Vagina (tissue), 2 donors: ENCODE results near the gene IGF1. TPM values are rescaled to one million over a fixed set of nuclear protein-coding genes. Genes with fewer than 3 reads are reported as not detected.

ENCODE experiments used
- DNase-seq, 2 donors: peaks; one replicate each; pipeline ENCODE4 v3.0.0-alpha.2; 2017; ENCODE audit errors: extremely low spot score in 2 of 2
- H3K27ac ChIP-seq: fragments of 200-600 bp; sonication (generic); one replicate; pipeline ENCODE4 v1.5.1; 2019
- H3K27me3 ChIP-seq: fragments of 200-600 bp; sonication (generic); one replicate; pipeline ENCODE4 v1.5.1; 2019
- H3K36me3 ChIP-seq, 2 donors: fragments of 200-600 bp; sonication (generic); one replicate each; pipeline ENCODE4 v1.5.1; 2017 to 2019
- H3K4me1 ChIP-seq: fragments of 200-600 bp; sonication (generic); one replicate; pipeline ENCODE4 v1.5.1; 2019
- H3K4me3 ChIP-seq, 2 donors: fragments of 200-600 bp; sonication (generic); 1 replicate in 1 of 2; 2 replicates in 1 of 2; pipeline ENCODE4 v1.5.1; 2016 to 2019
- H3K9me3 ChIP-seq: fragments of 200-600 bp; sonication (generic); one replicate; pipeline ENCODE4 v1.5.1; 2019
- POLR2A ChIP-seq, 2 donors: fragments of 450-650 bp; IDR thresholded peaks; one replicate each; pipeline ENCODE4 v1.6.1; 2017; ENCODE audit warnings: antibody characterized with exemption in 2 of 2, mild to moderate bottlenecking in 2 of 2, moderate library complexity in 2 of 2
- POLR2AphosphoS5 ChIP-seq, 2 donors: sonication (generic); formaldehyde crosslinking; IDR thresholded peaks; one replicate each; pipeline ENCODE4 v1.9.0; 2017; ENCODE audit warnings: antibody characterized with exemption in 2 of 2, mild to moderate bottlenecking in 2 of 2, low read depth in 1 of 2; ENCODE audit not compliant: insufficient read depth in 1 of 2
- intact Hi-C: fragments of 100-400 bp; cut with DNase I; formaldehyde crosslinking; loops from one replicate; pipeline ENCODE4 v1.15.1; 2023
- total RNA-seq: library from RNA; depleted of rRNA; stranded (reverse); fragments of >200 nt; gene quantifications from one replicate; pipeline ENCODE4 v1.2.3, GENCODE V29; 2016
- TF ChIP-seq, protein P1 (sequence below), 3 experiments: fragments of 450-650 bp in 2 of 3; fragments of 200-600 bp in 1 of 3; sonication (generic) in 1 of 3; IDR thresholded peaks; one replicate each; pipeline ENCODE4 v1.5.1; 2017 to 2019; ENCODE audit warnings: antibody characterized with exemption in 3 of 3, mild to moderate bottlenecking in 2 of 3, moderate library complexity in 2 of 3

Gene IGF1
- total RNA-seq, 1 donor from 2014 or later = 68.0 TPM

- H3K36me3 ChIP-seq = no peaks in the 10 kb centered on the region
- DNase-seq = peak in 1 of 2 donors; percentile 16
- no peaks in the 10 kb centered on the region for H3K27me3 ChIP-seq
- H3K4me3 ChIP-seq = no peak overlapping the region
- intact Hi-C loops = no loop called here
- no peaks in the 10 kb centered on the region for H3K9me3 ChIP-seq
- TF ChIP-seq, protein P1, sequence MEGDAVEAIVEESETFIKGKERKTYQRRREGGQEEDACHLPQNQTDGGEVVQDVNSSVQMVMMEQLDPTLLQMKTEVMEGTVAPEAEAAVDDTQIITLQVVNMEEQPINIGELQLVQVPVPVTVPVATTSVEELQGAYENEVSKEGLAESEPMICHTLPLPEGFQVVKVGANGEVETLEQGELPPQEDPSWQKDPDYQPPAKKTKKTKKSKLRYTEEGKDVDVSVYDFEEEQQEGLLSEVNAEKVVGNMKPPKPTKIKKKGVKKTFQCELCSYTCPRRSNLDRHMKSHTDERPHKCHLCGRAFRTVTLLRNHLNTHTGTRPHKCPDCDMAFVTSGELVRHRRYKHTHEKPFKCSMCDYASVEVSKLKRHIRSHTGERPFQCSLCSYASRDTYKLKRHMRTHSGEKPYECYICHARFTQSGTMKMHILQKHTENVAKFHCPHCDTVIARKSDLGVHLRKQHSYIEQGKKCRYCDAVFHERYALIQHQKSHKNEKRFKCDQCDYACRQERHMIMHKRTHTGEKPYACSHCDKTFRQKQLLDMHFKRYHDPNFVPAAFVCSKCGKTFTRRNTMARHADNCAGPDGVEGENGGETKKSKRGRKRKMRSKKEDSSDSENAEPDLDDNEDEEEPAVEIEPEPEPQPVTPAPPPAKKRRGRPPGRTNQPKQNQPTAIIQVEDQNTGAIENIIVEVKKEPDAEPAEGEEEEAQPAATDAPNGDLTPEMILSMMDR (IDR thresholded peaks at IDR 0.05) = no peak
- TF ChIP-seq POLR2AphosphoS5 (IDR thresholded peaks at IDR 0.05; ENCODE audit: insufficient read depth in 1 of 2, low read depth in 1 of 2) = no peak
- no peak for TF ChIP-seq POLR2A (IDR thresholded peaks at IDR 0.05)
- H3K27ac ChIP-seq = no peak overlapping the region
- no peaks in the 10 kb centered on the region for H3K4me1 ChIP-seq
Observed at GRCh38 chr12:102521662-102522277, 41.4 kb upstream of the IGF1 start.

DNA sequence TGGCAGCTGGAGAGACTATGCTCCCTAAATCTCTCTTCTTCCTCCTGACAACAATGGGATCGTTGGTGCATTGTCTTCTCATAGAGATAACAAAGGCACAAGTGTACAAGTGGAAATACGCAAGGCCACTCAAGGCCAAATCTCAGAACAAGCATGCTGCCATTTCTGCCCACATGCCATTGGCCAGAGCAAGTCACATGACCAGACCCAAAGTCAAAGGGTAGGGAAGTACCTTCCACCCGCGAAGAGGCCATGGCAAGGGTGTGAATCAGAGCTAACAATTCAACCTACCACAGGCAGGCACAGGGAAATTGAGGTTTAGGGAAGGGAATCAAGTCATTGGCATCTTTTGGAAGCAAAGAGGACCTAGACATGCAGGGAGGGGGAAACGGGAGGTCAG is 38.5 kb upstream of the IGF1 start:
- intact Hi-C loops = no loop called here
- Histone ChIP-seq H3K9me3 (no peaks in the 10 kb centered on the region), H3K36me3 (no peaks in the 10 kb centered on the region), H3K4me3 (no peak overlapping the region), H3K27me3 (no peaks in the 10 kb centered on the region), H3K27ac (no peak overlapping the region), H3K4me1 (no peaks in the 10 kb centered on the region)
- no peak for DNase-seq
- TF ChIP-seq POLR2AphosphoS5 (IDR thresholded peaks at IDR 0.05; ENCODE audit: insufficient read depth in 1 of 2, low read depth in 1 of 2) (no peak), POLR2A (IDR thresholded peaks at IDR 0.05) (no peak)
- TF ChIP-seq, protein P1 (IDR thresholded peaks at IDR 0.05) = no peak

DNA sequence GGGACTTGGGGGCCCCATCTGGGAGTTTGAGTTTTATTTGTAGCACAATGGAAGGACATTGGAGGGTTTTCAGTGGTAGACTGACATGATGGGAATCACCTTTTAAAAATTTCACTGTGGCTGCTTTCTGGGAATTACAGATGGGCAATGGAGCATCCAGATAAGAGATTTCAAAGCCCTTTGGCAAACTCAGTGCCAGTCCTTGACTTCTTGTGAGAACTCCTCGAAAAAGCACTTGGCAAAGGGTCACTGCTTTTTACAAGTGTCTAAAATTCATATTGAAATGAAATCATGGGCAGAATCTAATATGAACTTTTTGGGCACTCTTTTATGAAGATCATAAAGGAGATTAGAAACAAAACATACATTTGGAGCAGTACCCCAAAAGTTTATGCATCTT is 34.3 kb upstream of the IGF1 start:
- H3K4me1 ChIP-seq = no peaks in the 10 kb centered on the region
- no peaks in the 10 kb centered on the region for H3K27me3 ChIP-seq
- H3K27ac ChIP-seq = no peak overlapping the region
- H3K36me3 ChIP-seq = no peaks in the 10 kb centered on the region
- DNase-seq = no peak
- TF ChIP-seq, protein P1 (IDR thresholded peaks at IDR 0.05) = no peak
- TF ChIP-seq POLR2AphosphoS5 (IDR thresholded peaks at IDR 0.05; ENCODE audit: insufficient read depth in 1 of 2, low read depth in 1 of 2) (no peak), POLR2A (IDR thresholded peaks at IDR 0.05) (no peak)
- H3K9me3 ChIP-seq = no peaks in the 10 kb centered on the region
- H3K4me3 ChIP-seq = no peak overlapping the region
- intact Hi-C loops = no loop called here

DNA sequence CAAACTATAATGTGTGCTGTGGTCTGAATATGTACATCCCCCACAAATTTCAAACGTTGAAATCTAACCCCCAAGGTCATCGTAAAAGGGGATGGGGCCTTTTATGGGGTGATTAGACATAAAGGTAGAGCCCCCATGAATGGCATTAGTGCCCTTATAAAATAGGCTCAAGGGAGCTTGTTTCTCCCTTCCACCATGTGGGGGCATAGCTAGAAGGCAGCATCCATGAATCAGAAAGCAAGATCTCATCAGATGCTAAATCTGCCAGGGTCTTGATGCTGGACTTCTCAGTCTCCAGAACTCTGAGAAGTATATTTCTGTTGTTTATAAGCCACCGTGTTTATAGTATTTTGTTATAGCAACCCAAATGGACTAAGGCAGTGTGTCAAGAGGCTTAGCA is 33.4 kb upstream of the IGF1 start:
- Histone ChIP-seq H3K4me1 (no peaks in the 10 kb centered on the region), H3K9me3 (no peaks in the 10 kb centered on the region), H3K27ac (no peak overlapping the region), H3K36me3 (no peaks in the 10 kb centered on the region), H3K4me3 (no peak overlapping the region), H3K27me3 (no peaks in the 10 kb centered on the region)
- TF ChIP-seq POLR2A (IDR thresholded peaks at IDR 0.05) (no peak), POLR2AphosphoS5 (IDR thresholded peaks at IDR 0.05; ENCODE audit: insufficient read depth in 1 of 2, low read depth in 1 of 2) (no peak)
- TF ChIP-seq, protein P1 (IDR thresholded peaks at IDR 0.05) = no peak
- intact Hi-C loops = no loop called here
- DNase-seq = no peak

DNA sequence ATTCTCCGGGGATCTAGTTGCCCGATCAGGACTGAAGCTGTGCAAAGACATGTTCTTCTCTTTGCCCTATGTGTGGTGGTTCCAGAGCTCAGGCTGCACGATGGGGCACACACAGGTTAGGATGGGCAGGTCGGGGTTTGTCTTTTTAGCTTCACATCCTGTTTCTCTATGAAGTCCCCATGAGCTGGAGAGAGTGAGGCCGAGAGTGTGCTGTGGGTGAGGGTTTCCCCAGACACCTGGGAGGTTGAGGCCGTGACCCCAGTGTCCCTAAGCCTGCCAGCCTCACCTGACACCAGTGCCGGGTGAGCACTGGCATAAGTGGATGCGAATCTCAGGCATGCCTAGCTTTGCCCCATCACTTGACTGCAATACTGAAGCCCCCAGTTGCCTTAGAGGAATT is 32.9 kb upstream of the IGF1 start:
- H3K36me3 ChIP-seq = no peaks in the 10 kb centered on the region
- no peaks in the 10 kb centered on the region for H3K9me3 ChIP-seq
- no peaks in the 10 kb centered on the region for H3K27me3 ChIP-seq
- intact Hi-C loops = no loop called here
- no peak overlapping the region for H3K27ac ChIP-seq
- H3K4me3 ChIP-seq = no peak overlapping the region
- DNase-seq = no peak
- TF ChIP-seq POLR2AphosphoS5 (IDR thresholded peaks at IDR 0.05; ENCODE audit: insufficient read depth in 1 of 2, low read depth in 1 of 2) = no peak
- no peaks in the 10 kb centered on the region for H3K4me1 ChIP-seq
